ENCODE measurements around the gene C17orf50.
"Not testable (repeated sequence)": the region's sequence is repeated elsewhere in the genome, so short reads cannot be mapped to it uniquely, and the experiment has no call there.

Gene C17orf50

DNA sequence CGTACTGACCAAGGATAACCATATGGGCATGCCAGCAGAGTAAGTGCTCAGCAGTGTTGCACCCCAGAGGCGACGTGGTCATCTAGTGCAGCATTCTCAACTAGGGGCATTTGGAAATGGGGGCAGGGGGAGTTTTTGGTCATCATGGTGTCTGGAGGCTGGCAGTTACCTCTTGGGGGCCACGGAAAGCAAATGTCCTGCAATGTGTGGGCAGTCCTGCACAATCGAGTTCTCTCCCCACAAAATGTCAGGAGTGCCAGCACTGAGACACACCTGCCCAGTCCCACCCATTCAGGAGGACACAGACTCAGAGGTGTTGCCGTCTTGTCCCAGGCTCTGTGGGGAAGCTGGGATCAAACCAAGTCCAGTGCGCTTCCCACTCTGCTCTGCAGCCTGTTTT, 26.3 kb upstream of the C17orf50 start:
- DNase-seq (ENCODE audit: low spot score), result no peak

- DNase-seq (ENCODE audit: low spot score), result no peak
Measured at GRCh38 chr17:35735036-35735805, 25.5 kb upstream of the C17orf50 start.

DNA sequence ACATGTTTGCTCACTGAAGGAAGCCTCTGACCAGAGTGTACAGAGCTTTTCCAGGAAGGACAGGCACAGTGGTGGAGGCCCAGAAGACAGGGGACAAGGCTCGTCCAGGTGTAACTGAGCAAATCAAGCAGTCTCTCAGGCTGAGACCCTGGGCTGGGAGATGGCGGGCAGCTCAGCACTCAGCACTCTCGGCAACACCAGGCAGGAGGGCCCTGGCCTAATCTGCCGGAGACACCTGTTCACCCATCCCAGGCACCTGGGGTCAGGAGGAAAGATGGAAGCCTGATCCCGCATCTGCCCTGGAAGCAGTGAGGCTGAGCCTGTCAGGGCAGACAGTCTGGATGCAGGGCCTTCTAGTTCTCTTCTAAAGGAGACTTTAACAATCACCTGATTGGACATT, 24.5 kb upstream of the C17orf50 start:
- DNase-seq (ENCODE audit: low spot score), result no peak

DNA sequence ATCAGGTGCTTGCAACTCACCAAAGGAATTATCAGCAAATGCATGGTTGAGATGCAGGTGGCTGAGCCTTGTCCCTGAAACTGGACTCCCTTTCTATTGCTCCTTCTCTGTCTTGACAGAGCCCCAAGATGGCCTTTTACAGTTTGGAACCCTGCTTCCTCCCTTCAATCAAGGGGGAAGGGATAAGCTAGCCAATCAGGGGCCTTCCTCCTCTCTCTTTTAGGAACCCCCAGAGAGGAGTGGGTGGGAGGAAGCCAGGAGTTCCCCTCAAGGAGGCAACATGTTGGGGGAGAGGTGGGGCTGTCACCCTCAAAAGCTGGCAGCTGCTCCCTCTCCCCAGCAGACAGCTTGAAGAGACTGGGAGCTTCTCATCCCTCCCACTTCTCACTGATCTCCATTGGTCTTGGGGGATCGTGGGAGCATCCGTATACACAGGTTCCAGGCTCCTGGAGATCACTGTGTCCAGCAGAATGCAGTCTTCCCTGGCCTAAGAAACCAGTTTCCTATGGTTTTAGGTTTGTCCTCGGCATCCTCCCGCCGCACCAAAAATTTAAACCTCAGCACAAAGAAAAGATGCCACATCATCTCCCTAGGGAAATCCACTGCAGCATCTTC, 22.1 kb upstream of the C17orf50 start:
- no peak for DNase-seq (ENCODE audit: low spot score)

DNA sequence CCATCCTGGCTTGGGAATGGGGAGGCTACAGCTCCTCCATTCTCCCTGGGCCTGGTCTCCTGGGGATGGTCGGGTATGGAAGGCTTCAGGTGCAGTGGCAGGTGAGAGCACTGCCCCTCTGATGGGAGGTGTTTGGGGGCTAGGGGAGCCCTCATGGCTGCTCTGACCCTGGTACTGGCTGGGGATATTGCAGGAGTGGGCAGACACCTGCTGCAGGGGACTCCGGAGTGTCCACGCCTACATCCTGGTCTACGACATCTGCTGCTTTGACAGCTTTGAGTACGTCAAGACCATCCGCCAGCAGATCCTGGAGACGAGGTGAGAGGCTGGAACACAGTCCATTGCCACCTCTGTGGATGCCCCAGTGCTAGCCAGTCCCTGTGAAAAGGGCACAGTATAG, 20.5 kb upstream of the C17orf50 start:
- no peak for DNase-seq (ENCODE audit: low spot score)

- no peak for DNase-seq (ENCODE audit: low spot score)
Measured at GRCh38 chr17:35740997-35741931, 19.4 kb upstream of the C17orf50 start.

DNA sequence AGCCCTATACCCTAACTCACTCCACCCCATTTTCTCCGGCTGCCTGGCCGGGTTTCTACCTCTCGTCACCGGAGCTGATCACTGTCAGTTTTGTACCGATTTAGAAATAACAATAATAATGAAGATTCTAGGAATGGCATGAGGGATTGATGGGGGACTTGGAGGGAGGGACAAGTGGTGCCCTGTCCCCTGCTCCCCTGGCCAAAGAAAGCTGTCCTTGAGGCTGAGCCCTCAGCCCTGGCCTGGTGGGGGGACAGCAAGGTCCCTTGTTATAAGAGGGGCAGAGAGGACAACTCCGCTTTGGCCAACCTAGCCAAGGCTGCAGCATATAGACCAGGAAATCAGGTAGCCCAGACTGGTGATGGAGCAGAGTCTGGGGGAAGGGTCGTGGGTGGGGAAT, 18.2 kb upstream of the C17orf50 start:
- no peak for DNase-seq (ENCODE audit: low spot score)

GRCh38 chr17:35742896-35743477, 17.7 kb upstream of the C17orf50 start:
- DNase-seq (ENCODE audit: low spot score), result no peak

DNA sequence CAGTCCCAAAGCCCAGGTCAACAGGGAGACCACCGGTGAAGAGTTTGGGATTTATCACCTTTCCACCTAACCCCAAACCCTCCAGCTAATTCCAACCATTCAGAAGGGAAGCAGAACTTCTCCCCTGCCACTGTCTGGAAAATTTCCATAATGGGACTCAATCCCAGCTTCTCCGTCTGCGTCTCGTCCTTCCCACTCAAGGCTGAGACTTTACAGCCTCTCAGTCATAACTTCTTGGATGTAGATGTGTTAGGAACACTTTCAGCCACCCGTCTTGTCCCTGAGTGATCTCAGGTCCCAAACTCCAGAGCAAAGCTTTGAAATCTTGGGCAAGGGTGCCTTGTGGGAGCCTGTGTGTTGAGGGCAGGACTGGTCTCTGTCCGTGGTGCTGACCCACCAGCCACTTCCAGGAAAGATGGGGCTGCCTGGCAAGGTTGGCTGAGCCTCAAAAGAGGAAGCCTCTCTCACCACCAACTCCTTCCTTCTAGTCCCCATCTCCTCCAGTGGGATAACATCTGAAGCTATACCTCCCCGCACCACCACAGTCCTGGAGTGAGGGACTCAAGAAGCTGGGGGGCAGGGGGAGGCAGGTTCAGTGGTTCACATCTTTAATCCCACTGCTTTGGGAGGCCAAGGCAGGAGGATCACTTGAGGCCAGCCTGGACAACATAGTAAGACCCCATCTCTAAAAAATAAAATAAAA, 16.9 kb upstream of the C17orf50 start:
- DNase-seq (ENCODE audit: low spot score), result peak; percentile 82

- DNase-seq (ENCODE audit: low spot score), result no peak
Measured at GRCh38 chr17:35744830-35745229, 15.9 kb upstream of the C17orf50 start.

DNA sequence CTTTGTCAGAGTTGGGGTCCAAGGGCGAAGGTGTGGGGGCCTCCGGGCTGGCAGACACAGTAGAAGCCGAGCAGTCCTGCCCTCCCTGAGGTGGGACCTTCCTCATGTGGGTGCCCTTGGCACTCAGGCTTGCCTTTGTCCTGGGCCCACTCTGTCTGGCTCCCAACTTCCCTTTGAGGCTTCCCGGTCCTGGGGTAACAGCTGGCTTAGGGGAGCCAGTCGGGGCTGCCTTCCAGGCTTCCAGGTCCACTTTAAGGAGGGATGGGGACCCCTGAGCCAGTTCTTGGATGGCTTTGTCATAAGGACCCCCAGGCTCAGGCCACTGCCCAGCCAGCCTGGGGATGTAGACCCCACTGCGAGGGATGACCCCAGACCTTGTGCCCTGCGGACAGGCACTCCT, 15.4 kb upstream of the C17orf50 start:
- DNase-seq (ENCODE audit: low spot score), result no peak

GRCh38 chr17:35745749-35746320, 14.9 kb upstream of the C17orf50 start:
- DNase-seq (ENCODE audit: low spot score), result no peak

DNA sequence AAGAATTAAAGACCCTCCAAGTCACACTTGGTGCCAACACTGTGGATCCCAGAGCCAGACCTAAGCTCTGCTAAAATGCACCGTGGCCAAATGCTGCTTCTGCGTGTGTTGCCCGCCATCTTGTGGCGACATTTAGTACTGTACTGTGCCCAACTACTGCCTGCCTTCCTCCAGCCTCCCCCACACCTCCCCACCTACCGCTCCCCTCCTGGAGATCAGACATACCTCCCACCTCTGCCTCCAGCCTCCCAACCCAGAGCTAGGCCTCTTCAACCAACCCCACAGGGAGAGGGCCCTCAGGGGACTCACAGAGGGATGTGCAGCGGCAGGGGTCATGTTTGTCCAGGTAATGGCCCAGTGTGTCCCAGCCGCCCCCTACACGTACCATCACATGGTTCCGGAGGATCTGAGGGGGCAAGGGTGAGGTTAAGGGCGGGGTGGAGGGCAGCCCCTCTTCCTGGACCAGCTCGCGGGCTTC, 13.1 kb upstream of the C17orf50 start:
- peak; percentile 88 for DNase-seq (ENCODE audit: low spot score)

DNA sequence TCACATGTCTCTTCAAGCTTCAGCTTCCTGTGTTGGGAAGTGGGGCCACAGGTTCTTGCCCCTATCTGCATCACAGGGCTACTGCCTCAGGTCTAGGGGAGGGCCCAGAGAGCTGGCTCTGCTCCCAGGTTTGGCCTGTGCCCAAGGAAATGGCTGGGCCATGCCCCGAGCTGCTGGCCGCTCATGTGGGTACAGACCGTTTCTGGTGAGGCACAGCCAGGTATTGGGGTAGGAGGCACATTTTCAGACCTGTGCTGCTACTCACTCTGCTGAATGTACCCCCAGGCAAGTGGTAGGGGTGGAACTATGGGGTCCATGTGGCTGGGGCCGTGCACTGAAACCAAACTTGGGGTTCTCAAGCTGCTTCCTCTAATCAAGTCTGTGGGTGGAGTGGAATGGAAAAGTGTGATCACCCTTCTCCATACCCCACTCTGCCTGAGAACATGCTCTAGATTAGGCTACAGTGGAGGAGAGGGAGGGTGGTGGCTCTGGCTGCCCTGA, 12.3 kb upstream of the C17orf50 start:
- DNase-seq (ENCODE audit: low spot score), result no peak

DNA sequence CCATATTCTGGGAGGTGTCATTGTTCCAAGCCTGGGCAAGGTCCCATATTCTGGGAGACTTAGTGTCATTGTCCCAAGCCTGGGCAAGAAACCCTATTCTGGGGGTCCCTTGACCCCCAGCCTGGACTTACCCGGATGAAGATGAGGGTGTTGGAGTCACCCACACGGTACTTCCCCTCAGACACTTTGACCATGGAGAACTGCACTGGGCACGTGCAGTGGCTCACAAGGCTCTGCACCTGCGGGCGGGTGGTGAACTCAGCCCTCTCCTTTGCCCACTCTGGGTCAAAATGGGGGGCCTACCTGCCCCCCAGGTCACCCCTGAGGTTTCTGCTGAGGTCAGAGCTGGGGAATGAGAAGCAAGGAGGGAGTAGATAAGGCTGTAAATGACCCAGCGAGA, 11.7 kb upstream of the C17orf50 start:
- no peak for DNase-seq (ENCODE audit: low spot score)

DNA sequence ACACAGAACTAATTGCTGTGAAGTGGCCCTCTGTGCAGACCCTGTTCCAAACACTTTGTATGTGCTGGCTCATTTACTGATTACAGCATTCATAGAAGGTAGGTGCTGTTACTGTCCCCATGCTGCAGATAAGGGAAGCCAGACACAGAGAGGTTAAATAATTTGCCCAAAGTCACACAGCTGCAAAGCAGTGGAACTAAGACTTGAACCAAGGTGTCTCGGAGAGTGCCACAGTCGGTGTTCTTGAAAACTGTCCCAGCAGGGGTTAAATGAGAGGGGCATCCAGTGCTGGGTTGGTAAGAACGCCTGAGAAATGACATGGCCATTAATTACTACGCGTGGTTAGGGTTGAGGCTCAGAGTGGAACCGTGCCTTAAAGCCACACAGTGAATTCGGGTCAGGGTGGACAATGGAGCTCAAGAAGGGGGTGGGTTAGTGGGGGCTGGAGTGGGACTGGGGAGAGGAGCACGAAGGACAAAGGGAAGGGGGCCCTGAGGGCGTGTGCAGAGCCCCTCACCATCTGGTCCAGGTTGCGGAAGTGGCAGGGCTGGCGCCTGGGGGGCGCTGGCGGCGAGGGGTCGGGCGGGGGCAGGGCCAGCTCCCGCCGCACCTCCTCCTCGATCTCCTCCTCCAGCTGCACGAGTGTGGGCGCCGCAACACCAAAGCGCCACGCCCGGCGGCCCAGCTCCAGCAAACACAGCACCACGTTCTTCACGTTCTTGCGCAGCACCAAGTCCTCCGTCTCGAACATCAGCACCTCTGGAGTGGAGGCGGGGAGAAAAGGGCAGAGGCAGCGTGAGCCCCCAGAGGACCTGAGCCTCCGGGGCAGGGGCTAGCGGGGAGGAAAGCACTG, 10.9 kb upstream of the C17orf50 start:
- DNase-seq (ENCODE audit: low spot score), result peak; percentile 65

DNA sequence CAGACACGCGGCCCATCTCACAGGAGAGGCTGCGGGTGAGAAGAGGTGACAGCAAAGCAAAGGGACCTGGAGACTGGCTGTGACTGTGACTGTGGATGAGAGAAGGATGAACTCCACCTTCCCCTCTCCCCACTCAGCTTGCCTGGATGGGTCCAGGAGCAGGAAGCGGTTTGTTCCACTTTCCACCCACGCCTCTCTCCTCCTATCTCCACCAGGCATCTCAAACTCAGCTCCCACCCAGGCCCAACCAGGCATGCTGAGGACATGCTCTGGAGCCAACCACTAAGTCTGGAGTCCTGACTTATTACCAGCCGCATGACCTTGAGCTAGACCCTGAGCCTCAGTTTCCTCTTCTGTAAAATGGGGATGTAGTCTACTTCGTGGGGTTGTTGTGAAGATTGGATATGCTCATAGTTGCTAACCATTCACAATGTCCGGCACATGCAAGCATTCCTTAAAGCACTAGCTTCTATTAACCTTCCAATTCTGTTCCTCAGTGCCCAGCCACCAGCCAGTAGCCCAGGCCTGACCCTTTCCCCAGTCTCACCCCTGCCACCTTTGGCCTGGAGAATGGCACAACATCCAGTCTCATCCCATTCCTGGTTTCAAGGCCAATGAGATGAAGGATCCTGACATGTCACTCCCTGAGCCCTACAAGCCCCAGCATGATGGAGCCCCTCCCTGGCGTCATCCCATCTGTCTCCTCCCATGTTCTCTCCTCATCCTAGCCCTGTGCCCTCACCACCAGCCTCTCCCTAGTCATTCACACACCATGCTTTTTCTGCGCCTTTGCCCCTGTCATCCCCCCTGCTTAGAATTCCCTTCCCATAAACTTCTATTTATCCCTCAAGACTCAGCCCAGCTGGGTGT, 9.9 kb upstream of the C17orf50 start:
- DNase-seq (ENCODE audit: low spot score), result no peak

DNA sequence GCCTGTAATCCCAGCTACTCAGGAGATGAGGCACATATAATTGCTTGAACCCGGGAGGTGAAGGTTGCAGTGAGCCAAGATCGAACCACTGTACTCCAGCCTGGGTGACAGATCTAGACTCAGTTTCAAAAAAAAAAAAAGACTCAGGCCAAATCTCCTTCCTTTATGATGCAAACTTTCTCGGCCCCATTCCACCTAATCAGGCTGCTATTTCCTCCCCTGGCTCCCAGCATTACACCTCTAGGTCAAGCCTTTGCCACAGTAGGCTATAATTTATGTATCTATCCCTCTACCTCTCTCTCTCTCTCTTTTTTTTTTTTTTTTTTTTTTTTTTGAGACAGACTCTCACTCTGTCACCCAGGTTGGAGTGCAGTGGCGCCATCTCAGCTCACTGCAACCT, 9.1 kb upstream of the C17orf50 start:
- not testable (repeated sequence) for DNase-seq (ENCODE audit: low spot score)

DNA sequence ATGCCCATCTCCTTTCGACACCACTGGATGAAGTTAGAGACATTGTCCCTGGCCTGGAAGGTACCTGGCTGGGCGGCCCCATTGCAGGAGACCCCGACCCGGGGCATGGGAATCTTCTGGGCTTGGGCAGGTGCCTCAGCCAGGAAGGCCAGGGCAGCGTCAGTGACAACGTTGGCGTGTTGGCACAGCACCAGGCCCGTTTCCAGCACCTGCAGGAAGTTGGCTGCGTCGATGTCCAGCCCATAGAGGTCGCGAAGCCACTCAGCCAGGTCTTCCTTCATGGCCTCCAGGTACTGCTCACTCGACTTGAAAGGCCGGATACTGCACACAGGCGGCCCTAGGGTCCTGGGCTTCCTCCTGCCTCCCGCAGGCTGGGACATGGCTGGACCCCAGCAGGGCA, 8.2 kb upstream of the C17orf50 start:
- DNase-seq (ENCODE audit: low spot score), result no peak
